Parathyroid adenoma (tissue), 2 donors: Measurements from ENCODE around the gene SH3D21.

Source experiments
- H2AFZ ChIP-seq: fragments of 300-600 bp; sonication (generic); one replicate; pipeline ENCODE4 v1.7.0; 2017; ENCODE audit warnings: antibody characterized with exemption, mild to moderate bottlenecking
- H3K27ac ChIP-seq: fragments of 300-600 bp; sonication (generic); one replicate; pipeline ENCODE4 v1.7.0; 2017
- H3K27me3 ChIP-seq: fragments of 300-600 bp; sonication (generic); one replicate; pipeline ENCODE4 v1.7.0; 2017; ENCODE audit warnings: low read length; ENCODE audit not compliant: control insufficient read depth, insufficient read depth
- H3K36me3 ChIP-seq: fragments of 300-600 bp; sonication (generic); one replicate; pipeline ENCODE4 v1.7.0; 2017; ENCODE audit warnings: low read length; ENCODE audit not compliant: control insufficient read depth, insufficient read depth
- H3K4me1 ChIP-seq: fragments of 300-600 bp; sonication (generic); one replicate; pipeline ENCODE4 v1.7.0; 2017; ENCODE audit warnings: control low read depth
- H3K4me2 ChIP-seq: fragments of 300-600 bp; sonication (generic); one replicate; pipeline ENCODE4 v1.7.0; 2017; ENCODE audit warnings: low read length
- H3K4me3 ChIP-seq: fragments of 300-600 bp; sonication (generic); one replicate; pipeline ENCODE4 v1.7.0; 2017; ENCODE audit warnings: low read depth, low read length
- H3K79me2 ChIP-seq: fragments of 300-600 bp; sonication (generic); one replicate; pipeline ENCODE4 v1.7.0; 2017; ENCODE audit warnings: control low read depth
- H3K9ac ChIP-seq: fragments of 300-600 bp; sonication (generic); one replicate; pipeline ENCODE4 v1.7.0; 2017; ENCODE audit warnings: mild to moderate bottlenecking
- H3K9me3 ChIP-seq: fragments of 300-600 bp; sonication (generic); one replicate; pipeline ENCODE4 v1.7.0; 2017; ENCODE audit warnings: low read length; ENCODE audit not compliant: control insufficient read depth
- TF ChIP-seq, protein P1 (sequence below): fragments of 300-600 bp; sonication (generic); IDR thresholded peaks from one replicate; pipeline ENCODE4 v1.7.0; 2017; ENCODE audit warnings: antibody characterized with exemption, mild to moderate bottlenecking
- donor health status: primary hyperparathyroidism.

The SH3D21 gene

DNA sequence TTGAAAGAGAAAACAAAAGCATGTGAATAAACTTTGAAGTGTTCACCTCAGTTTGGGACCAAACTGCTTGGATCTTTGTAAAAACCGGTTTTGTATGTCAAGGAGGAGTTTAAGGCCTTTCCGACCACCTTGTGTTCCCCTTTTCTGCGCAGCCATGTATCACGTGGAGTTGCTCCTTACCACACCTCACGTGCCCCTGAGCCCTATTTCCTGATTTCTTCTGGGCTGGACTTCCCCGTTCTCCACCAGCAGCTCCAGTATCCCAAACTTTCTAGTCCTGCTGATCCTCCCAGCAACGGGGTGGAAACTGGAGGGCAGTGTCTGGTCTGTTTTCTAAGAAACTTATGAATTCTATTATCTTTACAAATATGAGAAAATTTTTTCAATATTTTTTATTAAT is 1.6 kb upstream of the SH3D21 start:
- no peak overlapping the region for H3K4me2 ChIP-seq
- no peak overlapping the region for H2AFZ ChIP-seq
- H3K4me1 ChIP-seq: no peaks in the 10 kb centered on the region
- no peaks in the 10 kb centered on the region for H3K9me3 ChIP-seq
- no peak overlapping the region for H3K27ac ChIP-seq
- no peaks in the 10 kb centered on the region for H3K79me2 ChIP-seq
- no peak overlapping the region for H3K9ac ChIP-seq
- H3K27me3 ChIP-seq: no peaks in the 10 kb centered on the region
- no peaks in the 10 kb centered on the region for H3K36me3 ChIP-seq
- TF ChIP-seq, protein P1, sequence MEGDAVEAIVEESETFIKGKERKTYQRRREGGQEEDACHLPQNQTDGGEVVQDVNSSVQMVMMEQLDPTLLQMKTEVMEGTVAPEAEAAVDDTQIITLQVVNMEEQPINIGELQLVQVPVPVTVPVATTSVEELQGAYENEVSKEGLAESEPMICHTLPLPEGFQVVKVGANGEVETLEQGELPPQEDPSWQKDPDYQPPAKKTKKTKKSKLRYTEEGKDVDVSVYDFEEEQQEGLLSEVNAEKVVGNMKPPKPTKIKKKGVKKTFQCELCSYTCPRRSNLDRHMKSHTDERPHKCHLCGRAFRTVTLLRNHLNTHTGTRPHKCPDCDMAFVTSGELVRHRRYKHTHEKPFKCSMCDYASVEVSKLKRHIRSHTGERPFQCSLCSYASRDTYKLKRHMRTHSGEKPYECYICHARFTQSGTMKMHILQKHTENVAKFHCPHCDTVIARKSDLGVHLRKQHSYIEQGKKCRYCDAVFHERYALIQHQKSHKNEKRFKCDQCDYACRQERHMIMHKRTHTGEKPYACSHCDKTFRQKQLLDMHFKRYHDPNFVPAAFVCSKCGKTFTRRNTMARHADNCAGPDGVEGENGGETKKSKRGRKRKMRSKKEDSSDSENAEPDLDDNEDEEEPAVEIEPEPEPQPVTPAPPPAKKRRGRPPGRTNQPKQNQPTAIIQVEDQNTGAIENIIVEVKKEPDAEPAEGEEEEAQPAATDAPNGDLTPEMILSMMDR: no peak
- no peak overlapping the region for H3K4me3 ChIP-seq

DNA sequence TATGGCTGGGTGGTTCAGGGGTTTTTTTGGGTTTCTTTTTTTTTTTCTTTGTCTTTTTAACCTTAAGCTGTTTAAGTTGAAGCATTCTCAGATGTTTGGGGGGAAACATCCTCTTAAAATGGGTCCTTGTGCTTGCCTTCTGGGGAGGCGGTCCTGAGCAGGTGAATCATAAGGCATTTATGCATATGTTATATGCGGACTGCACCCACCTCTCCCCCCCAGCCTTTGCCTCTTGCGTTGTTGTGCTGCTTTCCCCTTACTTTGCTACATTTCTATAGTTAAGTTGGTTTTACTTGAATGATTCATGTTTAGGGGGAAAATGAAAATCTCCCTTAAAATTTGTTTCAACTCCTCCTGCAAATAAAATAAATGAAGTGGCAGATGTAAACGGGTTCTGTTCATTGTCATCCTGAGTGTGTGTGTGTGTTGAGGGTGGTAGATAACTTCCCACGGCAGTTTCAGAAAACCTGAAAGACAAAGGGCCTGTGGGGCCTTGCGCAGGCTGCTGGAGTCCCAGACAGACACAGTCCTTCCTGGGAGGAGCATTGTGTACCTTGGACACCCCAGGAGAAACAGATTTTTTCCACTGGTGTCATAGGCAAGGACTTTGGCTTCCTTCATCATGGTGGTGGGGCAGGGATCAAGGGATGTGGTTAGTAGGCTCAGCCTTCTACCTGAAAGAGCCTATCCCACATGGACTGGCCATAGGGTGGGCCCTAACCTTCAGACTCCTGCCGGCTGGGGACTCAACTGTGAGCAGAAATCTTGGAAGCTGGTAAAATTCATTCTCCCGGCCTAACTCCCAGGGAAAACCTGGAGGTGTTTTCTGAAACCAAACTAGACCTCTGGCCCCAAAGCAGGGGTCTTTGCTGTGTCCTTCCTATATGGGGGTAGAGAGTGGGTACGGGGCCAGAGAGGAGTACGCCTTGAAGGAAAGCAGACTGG is 926 bp upstream of the SH3D21 start:
- Histone ChIP-seq H3K9ac (no peak overlapping the region), H3K4me3 (no peak overlapping the region), H3K4me2 (no peak overlapping the region), H3K9me3 (no peaks in the 10 kb centered on the region), H3K27ac (no peak overlapping the region), H3K4me1 (no peaks in the 10 kb centered on the region), H3K36me3 (no peaks in the 10 kb centered on the region), H3K79me2 (no peaks in the 10 kb centered on the region), H3K27me3 (no peaks in the 10 kb centered on the region), H2AFZ (no peak overlapping the region)
- TF ChIP-seq, protein P1: no peak

DNA sequence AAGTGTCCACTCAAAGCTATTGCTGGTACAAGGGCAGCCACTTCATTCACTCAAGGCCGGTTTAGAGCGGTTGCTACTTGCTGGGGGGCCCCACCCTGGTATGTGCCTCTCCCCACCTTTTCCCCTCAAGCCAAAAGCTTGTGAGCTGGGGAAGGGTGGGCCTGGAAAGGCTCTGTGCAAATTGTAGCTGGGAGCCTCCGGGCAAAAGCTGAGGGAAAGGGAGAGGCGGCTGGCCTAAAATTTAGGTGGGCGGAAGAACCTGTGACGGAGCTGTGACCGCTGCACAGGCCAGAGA is 306 bp upstream of the SH3D21 start:
- Histone ChIP-seq H2AFZ (no peak overlapping the region), H3K27ac (no peak overlapping the region), H3K27me3 (no peaks in the 10 kb centered on the region), H3K4me2 (no peak overlapping the region), H3K36me3 (no peaks in the 10 kb centered on the region), H3K4me1 (no peaks in the 10 kb centered on the region), H3K79me2 (no peaks in the 10 kb centered on the region), H3K4me3 (peak overlapping the region; percentile 51), H3K9ac (no peak overlapping the region), H3K9me3 (no peaks in the 10 kb centered on the region)
- TF ChIP-seq, protein P1: no peak

DNA sequence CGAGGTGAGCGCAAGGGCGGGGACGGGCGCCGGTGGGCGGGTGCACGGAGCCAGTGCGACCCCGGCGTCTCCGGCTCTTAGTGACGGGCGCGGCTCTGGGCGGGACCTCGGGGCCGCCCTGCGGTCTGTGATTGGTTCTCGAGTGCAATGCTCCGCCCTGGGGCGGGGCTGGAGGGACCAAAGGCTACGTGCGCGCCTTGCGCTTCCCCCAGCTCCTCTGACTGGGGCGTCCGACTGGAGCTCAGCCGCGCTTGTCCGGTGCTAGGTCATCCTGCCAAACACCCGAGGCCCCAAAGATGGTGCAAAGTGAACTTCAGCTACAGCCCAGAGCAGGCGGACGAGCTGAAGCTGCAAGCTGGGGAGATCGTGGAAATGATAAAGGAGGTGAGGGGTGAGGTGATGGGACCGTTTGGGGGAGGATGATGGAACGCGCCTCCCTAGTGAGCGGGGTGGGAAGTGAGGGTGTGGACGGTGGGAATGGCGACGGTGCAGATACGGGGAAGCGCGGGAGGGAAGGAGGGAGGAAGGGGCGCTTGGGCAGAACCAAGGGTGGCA is 811 bp downstream of the SH3D21 start:
- Histone ChIP-seq H3K27me3 (no peaks in the 10 kb centered on the region), H3K4me1 (no peaks in the 10 kb centered on the region), H3K79me2 (no peaks in the 10 kb centered on the region), H3K4me2 (peak overlapping the region; percentile 84), H3K27ac (no peak overlapping the region), H3K4me3 (peak overlapping the region; percentile 51), H3K36me3 (no peaks in the 10 kb centered on the region), H3K9ac (no peak overlapping the region), H3K9me3 (no peaks in the 10 kb centered on the region), H2AFZ (peak overlapping the region; percentile 83)
- TF ChIP-seq, protein P1: no peak
